ENCODE data around the gene TMEM119. TPM values are rescaled to one million over a fixed set of nuclear protein-coding genes. Genes with fewer than 3 reads are reported as not detected.

The TMEM119 gene
- polyA plus RNA-seq, 1 of the 3 experiments (the other 2 are of a cell fraction) = 25.7 TPM

- Histone ChIP-seq H3K9ac (no peak overlapping the region), H3K4me1 (ENCODE audit: control insufficient read depth in 1 of 2, insufficient read depth in 2 of 2, low read depth in 1 of 2, low read length in 1 of 2) (peaks cover 29 to 31% of the 10 kb centered on the region in 2 experiments), H3K79me2 (ENCODE audit: insufficient read depth) (peaks cover 36% of the 10 kb centered on the region), H3K9me3 (no peaks in the 10 kb centered on the region), H3K27ac (ENCODE audit: low read depth in 2 of 2, low read length in 1 of 2) (peak overlapping the region; percentile 65 to 86; a peak in 3 of 4 replicates), H3K4me3 (ENCODE audit: low read depth in 2 of 2, low read length in 1 of 2) (no peak overlapping the region), H4K20me1 (ENCODE audit: insufficient read depth) (no peaks in the 10 kb centered on the region; the same call in 1 of the 2 replicates), H3F3A (replicated peaks; ENCODE audit: insufficient read depth) (peaks cover 25% of the 10 kb centered on the region), H3K27me3 (ENCODE audit: insufficient read depth) (no peaks in the 10 kb centered on the region), H3K36me3 (replicated peaks in 1 of 2; ENCODE audit: control insufficient read depth in 1 of 2, insufficient read depth in 2 of 2, low read length in 1 of 2) (peaks cover 49 to 57% of the 10 kb centered on the region in 2 experiments), H3K9me2 (no peaks in the 10 kb centered on the region), H3K4me2 (no peak overlapping the region), H2AFZ (ENCODE audit: low read depth) (no peak overlapping the region)
- DNase-seq = no peak
- ChIA-PET POLR2A (interaction anchor here (0.7 kb wide), 1 partner anchor 39 kb away, joined by 4 read pairs; no protein-coding TSS in a partner anchor), CTCF (interaction anchor here (0.6 to 16.0 kb wide), 10 partner anchors 11 to 318 kb away, joined by 3 to 503 read pairs (median 4); no protein-coding TSS in a partner anchor)
- TF ChIP-seq RXRA (IDR thresholded peaks at IDR 0.05; ENCODE audit: borderline replicate concordance, low read depth) (no peak), USF1 (IDR thresholded peaks at IDR 0.05; ENCODE audit: borderline replicate concordance, low read depth) (no peak), CHD2 (IDR thresholded peaks at IDR 0.05; ENCODE audit: low read length, partially characterized antibody) (no peak), FOXJ3 (CRISPR knock-in tag; IDR thresholded peaks at IDR 0.05) (no peak), RCOR1 (IDR thresholded peaks at IDR 0.05; ENCODE audit: low read length) (no peak), TCF12 (IDR thresholded peaks at IDR 0.05) (no peak), ELF1 (IDR thresholded peaks at IDR 0.05) (no peak), GATA2 (CRISPR knock-in tag; IDR thresholded peaks at IDR 0.05) (no peak), TEAD4 (IDR thresholded peaks at IDR 0.05; ENCODE audit: borderline replicate concordance, insufficient read depth) (no peak), FOSL2 (IDR thresholded peaks at IDR 0.05; ENCODE audit: borderline replicate concordance, low read depth) (no peak), TAF1 (IDR thresholded peaks at IDR 0.05; ENCODE audit: borderline replicate concordance, low read depth, low read length) (no peak), ZBTB33 (IDR thresholded peaks at IDR 0.05; ENCODE audit: borderline replicate concordance, low read depth) (no peak), MXI1 (IDR thresholded peaks at IDR 0.05; ENCODE audit: low read depth, low read length) (no peak), SIN3A (IDR thresholded peaks at IDR 0.05; ENCODE audit: borderline replicate concordance, low read depth, low read length) (no peak), JUND (IDR thresholded peaks at IDR 0.05) (no peak), POLR2AphosphoS5 (IDR thresholded peaks at IDR 0.05; ENCODE audit: low read depth, low read length) (no peak), EZH2phosphoT487 (IDR thresholded peaks at IDR 0.05; ENCODE audit: borderline replicate concordance, low read depth) (no peak), RFX5 (IDR thresholded peaks at IDR 0.05; ENCODE audit: low read length) (no peak)
- TF ChIP-seq, protein P1, sequence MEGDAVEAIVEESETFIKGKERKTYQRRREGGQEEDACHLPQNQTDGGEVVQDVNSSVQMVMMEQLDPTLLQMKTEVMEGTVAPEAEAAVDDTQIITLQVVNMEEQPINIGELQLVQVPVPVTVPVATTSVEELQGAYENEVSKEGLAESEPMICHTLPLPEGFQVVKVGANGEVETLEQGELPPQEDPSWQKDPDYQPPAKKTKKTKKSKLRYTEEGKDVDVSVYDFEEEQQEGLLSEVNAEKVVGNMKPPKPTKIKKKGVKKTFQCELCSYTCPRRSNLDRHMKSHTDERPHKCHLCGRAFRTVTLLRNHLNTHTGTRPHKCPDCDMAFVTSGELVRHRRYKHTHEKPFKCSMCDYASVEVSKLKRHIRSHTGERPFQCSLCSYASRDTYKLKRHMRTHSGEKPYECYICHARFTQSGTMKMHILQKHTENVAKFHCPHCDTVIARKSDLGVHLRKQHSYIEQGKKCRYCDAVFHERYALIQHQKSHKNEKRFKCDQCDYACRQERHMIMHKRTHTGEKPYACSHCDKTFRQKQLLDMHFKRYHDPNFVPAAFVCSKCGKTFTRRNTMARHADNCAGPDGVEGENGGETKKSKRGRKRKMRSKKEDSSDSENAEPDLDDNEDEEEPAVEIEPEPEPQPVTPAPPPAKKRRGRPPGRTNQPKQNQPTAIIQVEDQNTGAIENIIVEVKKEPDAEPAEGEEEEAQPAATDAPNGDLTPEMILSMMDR (IDR thresholded peaks at IDR 0.05) = no peak
- WGBS (ENCODE audit: low lambda C conversion rate) = 95% methylated on average over 3 of the region's 3 CpGs
Measured at GRCh38 chr12:108565146-108565545, 32.7 kb downstream of the TMEM119 start.
